Neuron (in vitro differentiated cells): ENCODE measurements around the gene SUMF2.
"Not testable (repeated sequence)": the region's sequence is repeated elsewhere in the genome, so short reads cannot be mapped to it uniquely, and the experiment has no call there.

Experiments used
- H2AFZ ChIP-seq: one replicate; pipeline ENCODE4 v1.6.1; 2013; ENCODE audit warnings: low read depth, mild to moderate bottlenecking, inconsistent platforms, low read length, moderate library complexity
- H3K27me3 ChIP-seq: one replicate; pipeline ENCODE4 v1.6.1; 2013; ENCODE audit warnings: low read length; ENCODE audit not compliant: insufficient read depth
- H3K36me3 ChIP-seq: one replicate; pipeline ENCODE4 v1.6.1; 2013; ENCODE audit warnings: low read length; ENCODE audit not compliant: insufficient read depth
- H3K4me1 ChIP-seq: one replicate; pipeline ENCODE4 v1.6.1; 2013; ENCODE audit warnings: low read length; ENCODE audit not compliant: insufficient read depth
- H3K4me3 ChIP-seq: 2 replicates; pipeline ENCODE4 v1.5.1; 2013; ENCODE audit warnings: mild to moderate bottlenecking, low read length, moderate library complexity
- H3K9me3 ChIP-seq: one replicate; pipeline ENCODE4 v1.6.1; 2013; ENCODE audit warnings: low read length

SUMF2 gene

GRCh38 chr7:56104138-56104537 is 40.1 kb downstream of the SUMF2 start:
- not testable (repeated sequence) for H3K27me3 ChIP-seq, H2AFZ ChIP-seq, H3K36me3 ChIP-seq, H3K9me3 ChIP-seq, H3K4me1 ChIP-seq, H3K4me3 ChIP-seq

GRCh38 chr7:56105508-56105907 is 41.4 kb downstream of the SUMF2 start:
- Histone ChIP-seq H3K36me3 (no peaks in the 10 kb centered on the region), H3K4me3 (no peak overlapping the region), H2AFZ (no peak overlapping the region), H3K27me3 (no peaks in the 10 kb centered on the region), H3K4me1 (no peaks in the 10 kb centered on the region), H3K9me3 (no peaks in the 10 kb centered on the region)

- Histone ChIP-seq H3K9me3 (no peaks in the 10 kb centered on the region), H3K27me3 (no peaks in the 10 kb centered on the region), H3K36me3 (no peaks in the 10 kb centered on the region), H3K4me1 (no peaks in the 10 kb centered on the region), H2AFZ (no peak within 1 kb of the TSS), H3K4me3 (no peak within 1 kb of the TSS)
These were observed 42.3 kb downstream of the SUMF2 start, which contains the start of gene CHCHD2 for GRCh38 chr7:56106108-56107073. Gene CHCHD2, minus strand, starts transcription at chr7:56106476. Its CDS starts 63 bp downstream, at chr7:56106413.

GRCh38 chr7:56107954-56108258 is 43.8 kb downstream of the SUMF2 start:
- no peaks in the 10 kb centered on the region for H3K4me1 ChIP-seq
- H2AFZ ChIP-seq = no peak overlapping the region
- no peak overlapping the region for H3K4me3 ChIP-seq
- no peaks in the 10 kb centered on the region for H3K27me3 ChIP-seq
- H3K9me3 ChIP-seq = no peaks in the 10 kb centered on the region
- no peaks in the 10 kb centered on the region for H3K36me3 ChIP-seq

GRCh38 chr7:56110611-56111010 is 46.5 kb downstream of the SUMF2 start:
- H3K36me3 ChIP-seq = no peaks in the 10 kb centered on the region
- H2AFZ ChIP-seq = no peak overlapping the region
- H3K4me3 ChIP-seq = no peak overlapping the region
- H3K9me3 ChIP-seq = no peaks in the 10 kb centered on the region
- no peaks in the 10 kb centered on the region for H3K4me1 ChIP-seq
- no peaks in the 10 kb centered on the region for H3K27me3 ChIP-seq

GRCh38 chr7:56112244-56112643 is 48.2 kb downstream of the SUMF2 start:
- H3K4me1 ChIP-seq, H3K27me3 ChIP-seq, H3K4me3 ChIP-seq, H3K36me3 ChIP-seq, H2AFZ ChIP-seq, H3K9me3 ChIP-seq: not testable (repeated sequence)

- H3K36me3 ChIP-seq = no peaks in the 10 kb centered on the region
- no peak within 1 kb of the TSS for H3K4me3 ChIP-seq
- no peaks in the 10 kb centered on the region for H3K27me3 ChIP-seq
- no peaks in the 10 kb centered on the region for H3K4me1 ChIP-seq
- no peak within 1 kb of the TSS for H2AFZ ChIP-seq
- H3K9me3 ChIP-seq = no peaks in the 10 kb centered on the region
These were observed 51.9 kb downstream of the SUMF2 start, which contains the start of gene NUPR2 for GRCh38 chr7:56115852-56116538. Gene NUPR2, minus strand, starts transcription at chr7:56116417. Its CDS starts 103 bp downstream, at chr7:56116314.

- Histone ChIP-seq H3K36me3 (no peaks in the 10 kb centered on the region), H3K27me3 (no peaks in the 10 kb centered on the region), H2AFZ (no peak overlapping the region), H3K9me3 (no peaks in the 10 kb centered on the region), H3K4me1 (no peaks in the 10 kb centered on the region), H3K4me3 (no peak overlapping the region)
These were observed 57.4 kb downstream of the SUMF2 start for GRCh38 chr7:56121440-56121839.

- Histone ChIP-seq H3K9me3 (no peaks in the 10 kb centered on the region), H3K4me1 (no peaks in the 10 kb centered on the region), H3K36me3 (no peaks in the 10 kb centered on the region), H3K27me3 (no peaks in the 10 kb centered on the region), H3K4me3 (no peak overlapping the region), H2AFZ (no peak overlapping the region)
These were observed 60.9 kb downstream of the SUMF2 start for GRCh38 chr7:56124981-56125380.

- Histone ChIP-seq H2AFZ (no peak overlapping the region), H3K36me3 (no peaks in the 10 kb centered on the region), H3K4me1 (no peaks in the 10 kb centered on the region), H3K27me3 (no peaks in the 10 kb centered on the region), H3K4me3 (no peak overlapping the region), H3K9me3 (no peaks in the 10 kb centered on the region)
These were observed 61.7 kb downstream of the SUMF2 start for GRCh38 chr7:56125831-56126230.

- no peak overlapping the region for H2AFZ ChIP-seq
- H3K4me1 ChIP-seq = peaks cover 2% of the 10 kb centered on the region
- no peaks in the 10 kb centered on the region for H3K36me3 ChIP-seq
- H3K4me3 ChIP-seq = no peak overlapping the region
- H3K9me3 ChIP-seq = no peaks in the 10 kb centered on the region
- H3K27me3 ChIP-seq = no peaks in the 10 kb centered on the region
These were observed 63.3 kb downstream of the SUMF2 start for GRCh38 chr7:56127241-56127975.
